ENCODE measurements around the gene DOHH.

Gene DOHH

DNA sequence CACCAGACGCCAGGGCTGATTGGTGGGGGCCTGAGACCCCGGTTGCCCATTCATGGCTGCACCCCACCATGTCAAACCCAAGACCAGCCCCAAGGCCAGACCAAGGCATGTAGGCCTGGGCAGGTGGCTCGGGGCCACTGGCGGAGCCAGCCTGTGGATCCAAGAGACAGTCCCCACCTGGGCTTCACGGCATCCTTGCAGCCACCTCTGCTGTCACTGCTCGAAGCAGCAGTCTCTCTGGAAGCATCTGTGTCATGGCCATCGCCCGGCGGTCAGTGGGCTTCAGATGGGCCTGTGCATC lies 34.7 kb upstream of the DOHH start:
- in situ Hi-C loops (cut with HindIII; ENCODE audit: low sequenced_read_pairs): no loop called here
- no peak for DNase-seq (ENCODE audit: low read depth, low spot score)
- TF ChIP-seq, protein P1, sequence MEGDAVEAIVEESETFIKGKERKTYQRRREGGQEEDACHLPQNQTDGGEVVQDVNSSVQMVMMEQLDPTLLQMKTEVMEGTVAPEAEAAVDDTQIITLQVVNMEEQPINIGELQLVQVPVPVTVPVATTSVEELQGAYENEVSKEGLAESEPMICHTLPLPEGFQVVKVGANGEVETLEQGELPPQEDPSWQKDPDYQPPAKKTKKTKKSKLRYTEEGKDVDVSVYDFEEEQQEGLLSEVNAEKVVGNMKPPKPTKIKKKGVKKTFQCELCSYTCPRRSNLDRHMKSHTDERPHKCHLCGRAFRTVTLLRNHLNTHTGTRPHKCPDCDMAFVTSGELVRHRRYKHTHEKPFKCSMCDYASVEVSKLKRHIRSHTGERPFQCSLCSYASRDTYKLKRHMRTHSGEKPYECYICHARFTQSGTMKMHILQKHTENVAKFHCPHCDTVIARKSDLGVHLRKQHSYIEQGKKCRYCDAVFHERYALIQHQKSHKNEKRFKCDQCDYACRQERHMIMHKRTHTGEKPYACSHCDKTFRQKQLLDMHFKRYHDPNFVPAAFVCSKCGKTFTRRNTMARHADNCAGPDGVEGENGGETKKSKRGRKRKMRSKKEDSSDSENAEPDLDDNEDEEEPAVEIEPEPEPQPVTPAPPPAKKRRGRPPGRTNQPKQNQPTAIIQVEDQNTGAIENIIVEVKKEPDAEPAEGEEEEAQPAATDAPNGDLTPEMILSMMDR (IDR thresholded peaks at IDR 0.05; ENCODE audit: low read depth, low read length): no peak
- no peak overlapping the region for H3K4me3 ChIP-seq (ENCODE audit: low read depth, low read length)

DNA sequence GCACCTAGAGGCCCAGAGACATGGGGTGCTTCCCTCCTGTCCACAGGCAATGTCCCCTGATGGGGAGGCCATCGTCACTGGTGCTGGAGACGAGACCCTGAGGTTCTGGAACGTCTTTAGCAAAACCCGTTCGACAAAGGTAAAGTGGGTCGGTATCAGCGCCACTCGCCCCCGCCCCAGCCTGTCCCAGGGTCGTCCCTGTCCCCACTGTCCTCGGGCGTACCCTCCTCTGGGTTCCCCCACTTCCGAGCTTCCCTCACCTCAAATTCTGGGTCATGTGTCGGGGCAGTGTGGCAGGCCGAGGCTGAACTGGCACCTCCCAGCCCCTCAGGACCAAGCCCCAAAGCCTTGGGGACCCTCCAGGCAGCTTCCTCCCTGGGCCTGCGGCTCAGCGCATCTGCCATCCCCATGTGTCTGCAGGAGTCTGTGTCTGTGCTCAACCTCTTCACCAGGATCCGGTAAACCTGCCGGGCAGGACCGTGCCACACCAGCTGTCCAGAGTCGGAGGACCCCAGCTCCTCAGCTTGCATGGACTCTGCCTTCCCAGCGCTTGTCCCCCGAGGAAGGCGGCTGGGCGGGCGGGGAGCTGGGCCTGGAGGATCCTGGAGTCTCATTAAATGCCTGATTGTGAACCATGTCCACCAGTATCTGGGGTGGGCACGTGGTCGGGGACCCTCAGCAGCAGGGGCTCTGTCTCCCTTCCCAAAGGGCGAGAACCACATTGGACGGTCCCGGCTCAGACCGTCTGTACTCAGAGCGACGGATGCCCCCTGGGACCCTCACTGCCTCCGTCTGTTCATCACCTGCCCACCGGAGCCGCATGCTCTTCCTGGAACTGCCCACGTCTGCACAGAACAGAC lies 34.1 kb upstream of the DOHH start:
- DNase-seq (ENCODE audit: low read depth, low spot score): no peak
- in situ Hi-C loops (cut with HindIII; ENCODE audit: low sequenced_read_pairs): no loop called here
- TF ChIP-seq, protein P1 (IDR thresholded peaks at IDR 0.05; ENCODE audit: low read depth, low read length): no peak
- H3K4me3 ChIP-seq (ENCODE audit: low read depth, low read length): no peak overlapping the region

DNA sequence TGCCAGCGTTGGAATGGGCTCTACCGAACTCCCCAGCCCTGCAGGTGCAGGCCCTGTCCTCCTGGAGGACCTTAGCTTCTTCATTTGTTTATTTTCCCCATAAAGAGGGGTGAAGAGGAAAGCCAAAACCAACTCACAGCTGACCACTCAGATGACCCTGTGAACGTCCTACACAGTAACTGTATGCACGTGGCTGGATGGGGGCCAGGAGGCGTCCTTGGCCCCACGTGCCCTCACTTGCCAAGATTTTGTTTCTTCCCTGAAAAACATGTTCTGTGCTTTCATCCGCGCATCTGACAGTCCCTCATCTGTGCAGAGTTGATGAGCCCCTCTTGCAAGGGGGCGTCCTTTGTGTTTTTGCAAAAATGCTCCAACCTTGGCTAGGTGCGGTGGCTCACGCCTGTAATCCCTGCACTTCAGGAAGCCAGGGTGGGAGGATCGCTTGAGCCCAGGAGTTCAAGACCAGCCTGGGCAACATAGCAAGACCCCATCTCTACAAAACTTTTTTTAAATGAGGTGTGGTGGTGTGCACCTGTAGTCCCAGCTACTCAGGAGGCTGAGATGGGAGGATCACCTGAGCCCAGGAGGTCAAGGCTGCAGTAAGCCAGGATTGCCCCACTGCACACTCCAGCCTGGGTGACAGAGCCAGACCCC lies 33.2 kb upstream of the DOHH start:
- H3K4me3 ChIP-seq (ENCODE audit: low read depth, low read length): no peak overlapping the region
- in situ Hi-C loops (cut with HindIII; ENCODE audit: low sequenced_read_pairs): no loop called here
- TF ChIP-seq, protein P1 (IDR thresholded peaks at IDR 0.05; ENCODE audit: low read depth, low read length): no peak
- no peak for DNase-seq (ENCODE audit: low read depth, low spot score)

DNA sequence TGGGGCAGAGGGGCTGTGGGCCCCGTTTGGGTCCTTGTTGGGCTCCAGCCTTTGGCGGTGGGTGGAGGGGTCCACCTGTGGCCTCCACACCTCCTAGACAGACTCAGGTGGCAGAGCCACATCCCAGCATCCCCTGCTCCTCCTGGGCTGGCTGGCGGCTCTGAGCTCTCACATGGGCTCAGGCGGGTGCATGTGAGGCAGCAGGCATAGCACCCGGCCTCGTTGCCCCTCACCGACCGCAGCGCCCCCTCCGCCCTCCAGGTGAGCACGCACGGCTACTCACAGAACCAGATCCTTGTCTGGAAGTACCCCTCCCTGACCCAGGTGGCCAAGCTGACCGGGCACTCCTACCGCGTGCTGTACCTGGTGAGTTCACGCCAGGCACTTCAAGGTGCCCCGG lies 32.6 kb upstream of the DOHH start:
- no peak for DNase-seq (ENCODE audit: low read depth, low spot score)
- TF ChIP-seq, protein P1 (IDR thresholded peaks at IDR 0.05; ENCODE audit: low read depth, low read length): no peak
- H3K4me3 ChIP-seq (ENCODE audit: low read depth, low read length): no peak overlapping the region
- in situ Hi-C loops (cut with HindIII; ENCODE audit: low sequenced_read_pairs): no loop called here

DNA sequence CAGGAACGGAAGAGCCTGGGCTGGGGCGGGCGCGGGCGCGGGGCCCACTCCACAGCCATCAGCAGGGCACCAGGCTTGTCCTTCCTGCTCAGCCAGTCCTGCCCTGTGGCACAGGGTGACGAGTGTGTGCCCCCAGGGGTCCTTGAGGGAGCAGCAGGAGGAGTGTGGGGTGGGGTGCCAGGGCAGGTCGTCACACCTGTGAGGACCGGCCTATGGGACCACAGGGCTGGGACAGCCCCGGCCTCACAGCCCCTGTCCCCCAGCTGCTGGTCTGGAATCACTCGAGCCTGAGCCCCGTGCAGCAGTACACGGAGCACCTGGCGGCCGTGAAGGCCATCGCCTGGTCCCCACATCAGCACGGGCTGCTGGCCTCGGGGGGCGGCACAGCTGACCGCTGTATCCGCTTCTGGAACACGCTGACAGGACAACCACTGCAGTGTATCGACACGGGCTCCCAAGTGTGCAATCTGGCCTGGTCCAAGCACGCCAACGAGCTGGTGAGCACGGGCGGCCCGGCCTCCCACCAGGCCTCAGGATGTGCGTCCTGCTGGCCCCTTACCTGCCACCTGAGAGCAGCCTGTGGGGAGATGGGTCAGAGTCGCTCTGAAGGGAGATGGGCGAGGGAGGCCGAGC lies 31.8 kb upstream of the DOHH start:
- in situ Hi-C loops (cut with HindIII; ENCODE audit: low sequenced_read_pairs): no loop called here
- TF ChIP-seq, protein P1 (IDR thresholded peaks at IDR 0.05; ENCODE audit: low read depth, low read length): no peak
- no peak overlapping the region for H3K4me3 ChIP-seq (ENCODE audit: low read depth, low read length)
- DNase-seq (ENCODE audit: low read depth, low spot score): no peak

DNA sequence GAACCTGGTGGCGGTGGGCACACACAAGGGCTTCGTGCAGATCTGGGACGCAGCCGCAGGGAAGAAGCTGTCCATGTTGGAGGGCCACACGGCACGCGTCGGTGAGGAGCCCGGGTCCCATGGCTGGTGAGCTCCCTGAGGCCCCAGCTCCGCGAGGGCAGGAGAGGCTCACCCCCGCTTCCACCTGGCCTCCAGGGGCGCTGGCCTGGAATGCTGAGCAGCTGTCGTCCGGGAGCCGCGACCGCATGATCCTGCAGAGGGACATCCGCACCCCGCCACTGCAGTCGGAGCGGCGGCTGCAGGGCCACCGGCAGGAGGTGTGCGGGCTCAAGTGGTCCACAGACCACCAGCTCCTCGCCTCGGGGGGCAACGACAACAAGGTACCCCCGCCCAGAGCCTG lies 31.2 kb upstream of the DOHH start:
- no peak overlapping the region for H3K4me3 ChIP-seq (ENCODE audit: low read depth, low read length)
- DNase-seq (ENCODE audit: low read depth, low spot score): no peak
- in situ Hi-C loops (cut with HindIII; ENCODE audit: low sequenced_read_pairs): no loop called here
- TF ChIP-seq, protein P1 (IDR thresholded peaks at IDR 0.05; ENCODE audit: low read depth, low read length): no peak
